Lower leg skin (tissue), 4 donors: ENCODE results near the gene JCAD. TPM values are rescaled to one million over a fixed set of nuclear protein-coding genes. Genes with fewer than 3 reads are reported as not detected.

ENCODE experiments used
- DNase-seq, 2 donors: peaks; one replicate each; pipeline ENCODE4 v3.0.0-alpha.2; 2019; ENCODE audit warnings: low spot score in 2 of 2
- H3K4me3 ChIP-seq: fragments of 200-600 bp; sonication (generic); 2 replicates; pipeline ENCODE4 v1.5.1; 2017; ENCODE audit warnings: mild to moderate bottlenecking, low read depth; ENCODE audit not compliant: poor library complexity, severe bottlenecking
- CTCF ChIP-seq, 3 donors: fragments of 450-650 bp; IDR thresholded peaks; one replicate each; pipeline ENCODE4 v1.5.1; 2016; ENCODE audit warnings: antibody characterized with exemption in 3 of 3, mild to moderate bottlenecking in 3 of 3, moderate library complexity in 2 of 3
- POLR2A ChIP-seq, 2 donors: fragments of 450-650 bp; IDR thresholded peaks; one replicate each; pipeline ENCODE4 v1.6.1; 2016 to 2017; ENCODE audit warnings: antibody characterized with exemption in 2 of 2, mild to moderate bottlenecking in 1 of 2, moderate library complexity in 1 of 2
- WGBS, 2 donors: methylation state at CpG; one replicate each; pipeline ENCODE4 v1.1.5; 2018; 5-methylcytosine and 5-hydroxymethylcytosine counted together
- intact Hi-C: fragments of 100-400 bp; cut with DNase I; formaldehyde crosslinking; loops from one replicate; pipeline ENCODE4 v1.15.0; 2023; ENCODE audit warnings: low total_unique reads
- total RNA-seq, 4 donors: library from RNA; depleted of rRNA; stranded (reverse); fragments of >200 nt; gene quantifications; one replicate each; pipeline ENCODE4 v1.1.0, GENCODE V29; 2016

The JCAD gene
- total RNA-seq, 4 donors from 2014 or later, result 3.8 to 14.7 (median 4.8) TPM

GRCh38 chr10:30098629-30099028, 39.2 kb upstream of the JCAD start:
- DNase-seq, result no peak
- 22 to 28% methylated on average over 3 of the region's 3 CpGs for WGBS, 2 donors
- H3K4me3 ChIP-seq, result no peak overlapping the region
- intact Hi-C loops, result no loop called here
- TF ChIP-seq POLR2A (IDR thresholded peaks at IDR 0.05) (no peak), CTCF (IDR thresholded peaks at IDR 0.05) (no peak)

GRCh38 chr10:30096564-30096963, 37.2 kb upstream of the JCAD start:
- no peak for TF ChIP-seq POLR2A (IDR thresholded peaks at IDR 0.05)
- no peak for TF ChIP-seq CTCF (IDR thresholded peaks at IDR 0.05)
- intact Hi-C loops, result no loop called here
- no peak for DNase-seq
- 88 to 93% methylated on average over 4 of the region's 4 CpGs for WGBS, 2 donors
- no peak overlapping the region for H3K4me3 ChIP-seq

- 92 to 93% methylated on average over 6 of the region's 6 CpGs for WGBS, 2 donors
- intact Hi-C loops, result no loop called here
- no peak overlapping the region for H3K4me3 ChIP-seq
- TF ChIP-seq POLR2A (IDR thresholded peaks at IDR 0.05), result no peak
- TF ChIP-seq CTCF (IDR thresholded peaks at IDR 0.05), result no peak
- DNase-seq, result no peak
These were observed 36.4 kb upstream of the JCAD start for GRCh38 chr10:30095631-30096422.

GRCh38 chr10:30094601-30095000, 35.2 kb upstream of the JCAD start:
- H3K4me3 ChIP-seq, result no peak overlapping the region
- DNase-seq, result no peak

GRCh38 chr10:30093303-30093950, 34.0 kb upstream of the JCAD start:
- no peak for TF ChIP-seq CTCF (IDR thresholded peaks at IDR 0.05)
- no peak for TF ChIP-seq POLR2A (IDR thresholded peaks at IDR 0.05)
- intact Hi-C loops, result no loop called here
- 79 to 86% methylated on average over 9 of the region's 9 CpGs for WGBS, 2 donors
- DNase-seq, result no peak
- no peak overlapping the region for H3K4me3 ChIP-seq

More at GRCh38 chr10:30094601-30095000, 35.2 kb upstream of the JCAD start:
- 87 to 90% methylated on average over 5 of the region's 5 CpGs for WGBS, 2 donors
- TF ChIP-seq CTCF (IDR thresholded peaks at IDR 0.05) (no peak), POLR2A (IDR thresholded peaks at IDR 0.05) (no peak)
- intact Hi-C loops, result no loop called here
